Suprapubic skin (tissue), 4 donors: ENCODE results near the gene KIAA2012.

ENCODE experiments used
- EP300 ChIP-seq: sonication (generic); formaldehyde crosslinking; IDR thresholded peaks from one replicate; pipeline ENCODE4 v1.6.1; 2017; ENCODE audit warnings: antibody characterized with exemption
- POLR2A ChIP-seq, 2 donors: fragments of 450-650 bp; IDR thresholded peaks; one replicate each; pipeline ENCODE4 v1.6.1; 2017; ENCODE audit warnings: antibody characterized with exemption in 2 of 2, mild to moderate bottlenecking in 2 of 2, moderate library complexity in 2 of 2
- POLR2AphosphoS5 ChIP-seq, 3 donors: sonication (generic); formaldehyde crosslinking; IDR thresholded peaks; one replicate each; pipeline ENCODE4 v1.6.1; 2017; ENCODE audit warnings: antibody characterized with exemption in 3 of 3
- TF ChIP-seq, protein P1 (sequence below), 2 donors: fragments of 200-600 bp in 1 of 2; fragments of 450-650 bp in 1 of 2; sonication (generic) in 1 of 2; IDR thresholded peaks; one replicate each; pipeline ENCODE4 v1.5.1; 2016 to 2019; ENCODE audit warnings: antibody characterized with exemption in 2 of 2, mild to moderate bottlenecking in 1 of 2, moderate library complexity in 1 of 2

DNA sequence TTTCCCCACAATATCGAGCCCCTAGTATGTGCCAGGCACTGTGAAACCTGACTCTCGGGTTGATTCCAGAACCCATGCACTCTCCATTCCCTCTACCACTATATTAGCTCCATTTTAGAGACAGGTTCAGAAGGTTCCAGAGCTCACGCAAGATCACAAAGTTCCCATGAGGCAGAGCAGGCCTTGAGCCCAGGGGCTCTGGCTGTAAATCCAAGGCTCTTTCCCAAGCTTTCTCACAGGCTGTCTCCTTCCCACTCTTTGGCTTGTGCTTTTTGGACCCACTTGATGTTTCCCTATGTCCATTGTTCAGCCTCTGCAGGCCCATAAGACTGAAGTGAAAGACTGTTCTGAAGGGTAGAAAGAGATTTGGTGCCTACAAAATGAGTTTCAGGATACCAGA is 15.7 kb downstream of the KIAA2012 start:
- TF ChIP-seq POLR2AphosphoS5 (IDR thresholded peaks at IDR 0.05) (no peak), POLR2A (IDR thresholded peaks at IDR 0.05) (no peak), EP300 (no peak)
- TF ChIP-seq, protein P1, sequence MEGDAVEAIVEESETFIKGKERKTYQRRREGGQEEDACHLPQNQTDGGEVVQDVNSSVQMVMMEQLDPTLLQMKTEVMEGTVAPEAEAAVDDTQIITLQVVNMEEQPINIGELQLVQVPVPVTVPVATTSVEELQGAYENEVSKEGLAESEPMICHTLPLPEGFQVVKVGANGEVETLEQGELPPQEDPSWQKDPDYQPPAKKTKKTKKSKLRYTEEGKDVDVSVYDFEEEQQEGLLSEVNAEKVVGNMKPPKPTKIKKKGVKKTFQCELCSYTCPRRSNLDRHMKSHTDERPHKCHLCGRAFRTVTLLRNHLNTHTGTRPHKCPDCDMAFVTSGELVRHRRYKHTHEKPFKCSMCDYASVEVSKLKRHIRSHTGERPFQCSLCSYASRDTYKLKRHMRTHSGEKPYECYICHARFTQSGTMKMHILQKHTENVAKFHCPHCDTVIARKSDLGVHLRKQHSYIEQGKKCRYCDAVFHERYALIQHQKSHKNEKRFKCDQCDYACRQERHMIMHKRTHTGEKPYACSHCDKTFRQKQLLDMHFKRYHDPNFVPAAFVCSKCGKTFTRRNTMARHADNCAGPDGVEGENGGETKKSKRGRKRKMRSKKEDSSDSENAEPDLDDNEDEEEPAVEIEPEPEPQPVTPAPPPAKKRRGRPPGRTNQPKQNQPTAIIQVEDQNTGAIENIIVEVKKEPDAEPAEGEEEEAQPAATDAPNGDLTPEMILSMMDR (IDR thresholded peaks at IDR 0.05), result no peak
